Stomach smooth muscle (tissue), 2 donors: ENCODE data around the gene CRYL1.
"Not testable (repeated sequence)": the region's sequence is repeated elsewhere in the genome, so short reads cannot be mapped to it uniquely, and the experiment has no call there.

Source experiments
- H3K27ac ChIP-seq: one replicate; pipeline ENCODE4 v1.7.0; 2013; ENCODE audit warnings: mild to moderate bottlenecking, low read length, inconsistent platforms
- H3K27me3 ChIP-seq, 2 donors: one replicate each; pipeline ENCODE4 v1.7.0; 2013; ENCODE audit warnings: low read length in 2 of 2; ENCODE audit not compliant: insufficient read depth in 2 of 2, control insufficient read depth in 1 of 2
- H3K36me3 ChIP-seq, 2 donors: one replicate each; pipeline ENCODE4 v1.7.0; 2013; ENCODE audit warnings: low read length in 2 of 2; ENCODE audit not compliant: control insufficient read depth in 2 of 2, insufficient read depth in 2 of 2
- H3K4me1 ChIP-seq: one replicate; pipeline ENCODE4 v1.7.0; 2013; ENCODE audit warnings: low read length; ENCODE audit not compliant: control insufficient read depth, insufficient read depth
- H3K4me3 ChIP-seq, 2 donors: one replicate each; pipeline ENCODE4 v1.7.0; 2013; ENCODE audit warnings: low read length in 2 of 2
- H3K9ac ChIP-seq, 2 donors: one replicate each; pipeline ENCODE4 v1.7.0; 2013; ENCODE audit warnings: low read length in 2 of 2, mild to moderate bottlenecking in 1 of 2
- H3K9me3 ChIP-seq, 2 donors: one replicate each; pipeline ENCODE4 v1.7.0; 2013; ENCODE audit warnings: low read length in 2 of 2; ENCODE audit not compliant: control insufficient read depth in 2 of 2
- donor health status: healthy.
- donor health status: Pancreatic carcinoma.

Gene CRYL1

GRCh38 chr13:20434210-20434609, 91.4 kb downstream of the CRYL1 start:
- H3K36me3 ChIP-seq, H3K4me3 ChIP-seq, H3K27ac ChIP-seq, H3K4me1 ChIP-seq, H3K27me3 ChIP-seq, H3K9ac ChIP-seq, H3K9me3 ChIP-seq: not testable (repeated sequence)

GRCh38 chr13:20431687-20432384, 93.8 kb downstream of the CRYL1 start:
- H3K36me3 ChIP-seq, result peaks cover 13 to 14% of the 10 kb centered on the region in 2 donors
- no peak overlapping the region for H3K9ac ChIP-seq
- no peaks in the 10 kb centered on the region for H3K9me3 ChIP-seq
- no peak overlapping the region for H3K4me3 ChIP-seq
- no peaks in the 10 kb centered on the region for H3K4me1 ChIP-seq
- no peaks in the 10 kb centered on the region for H3K27me3 ChIP-seq
- H3K27ac ChIP-seq, result no peak overlapping the region

GRCh38 chr13:20431080-20431479, 94.6 kb downstream of the CRYL1 start:
- no peak overlapping the region for H3K27ac ChIP-seq
- no peak overlapping the region for H3K9ac ChIP-seq
- H3K4me1 ChIP-seq, result no peaks in the 10 kb centered on the region
- no peaks in the 10 kb centered on the region for H3K27me3 ChIP-seq
- H3K36me3 ChIP-seq, result peaks cover 13 to 14% of the 10 kb centered on the region in 2 donors
- no peak overlapping the region for H3K4me3 ChIP-seq
- no peaks in the 10 kb centered on the region for H3K9me3 ChIP-seq

GRCh38 chr13:20430296-20430695, 95.4 kb downstream of the CRYL1 start:
- no peaks in the 10 kb centered on the region for H3K4me1 ChIP-seq
- H3K9me3 ChIP-seq, result no peaks in the 10 kb centered on the region
- no peak overlapping the region for H3K9ac ChIP-seq
- H3K27ac ChIP-seq, result no peak overlapping the region
- peaks cover 13 to 14% of the 10 kb centered on the region in 2 donors for H3K36me3 ChIP-seq
- no peak overlapping the region for H3K4me3 ChIP-seq
- no peaks in the 10 kb centered on the region for H3K27me3 ChIP-seq

- Histone ChIP-seq H3K9me3 (no peaks in the 10 kb centered on the region), H3K27ac (no peak overlapping the region), H3K27me3 (no peaks in the 10 kb centered on the region), H3K4me1 (no peaks in the 10 kb centered on the region), H3K9ac (no peak overlapping the region), H3K4me3 (no peak overlapping the region), H3K36me3 (peaks cover 13 to 20% of the 10 kb centered on the region in 2 donors)
Measured at GRCh38 chr13:20429682-20430081, 96.0 kb downstream of the CRYL1 start.

- Histone ChIP-seq H3K4me3 (no peak overlapping the region), H3K27me3 (no peaks in the 10 kb centered on the region), H3K4me1 (no peaks in the 10 kb centered on the region), H3K9ac (no peak overlapping the region), H3K9me3 (no peaks in the 10 kb centered on the region), H3K36me3 (peaks cover 13 to 22% of the 10 kb centered on the region in 2 donors), H3K27ac (no peak overlapping the region)
Measured at GRCh38 chr13:20428666-20429644, 96.7 kb downstream of the CRYL1 start.

- H3K4me1 ChIP-seq, result no peaks in the 10 kb centered on the region
- no peak overlapping the region for H3K4me3 ChIP-seq
- no peak overlapping the region for H3K9ac ChIP-seq
- H3K9me3 ChIP-seq, result no peaks in the 10 kb centered on the region
- H3K27ac ChIP-seq, result no peak overlapping the region
- H3K36me3 ChIP-seq, result peaks cover 13 to 22% of the 10 kb centered on the region in 2 donors
- no peaks in the 10 kb centered on the region for H3K27me3 ChIP-seq
Measured at GRCh38 chr13:20426766-20427448, 98.8 kb downstream of the CRYL1 start.

GRCh38 chr13:20425819-20426219, 99.8 kb downstream of the CRYL1 start:
- no peaks in the 10 kb centered on the region for H3K27me3 ChIP-seq
- no peaks in the 10 kb centered on the region for H3K4me1 ChIP-seq
- H3K4me3 ChIP-seq, result no peak overlapping the region
- H3K9ac ChIP-seq, result no peak overlapping the region
- no peak overlapping the region for H3K27ac ChIP-seq
- peaks cover 7 to 18% of the 10 kb centered on the region in 2 donors for H3K36me3 ChIP-seq
- H3K9me3 ChIP-seq, result no peaks in the 10 kb centered on the region

GRCh38 chr13:20424949-20425348, 100.7 kb downstream of the CRYL1 start:
- H3K36me3 ChIP-seq, result peaks cover 7 to 15% of the 10 kb centered on the region in 2 donors
- H3K9ac ChIP-seq, result no peak overlapping the region
- no peaks in the 10 kb centered on the region for H3K9me3 ChIP-seq
- no peaks in the 10 kb centered on the region for H3K27me3 ChIP-seq
- H3K4me1 ChIP-seq, result no peaks in the 10 kb centered on the region
- H3K27ac ChIP-seq, result no peak overlapping the region
- no peak overlapping the region for H3K4me3 ChIP-seq

GRCh38 chr13:20424559-20424852, 101.2 kb downstream of the CRYL1 start:
- Histone ChIP-seq H3K9me3 (no peaks in the 10 kb centered on the region), H3K4me1 (no peaks in the 10 kb centered on the region), H3K4me3 (no peak overlapping the region), H3K36me3 (peaks cover 7 to 14% of the 10 kb centered on the region in 2 donors), H3K9ac (no peak overlapping the region), H3K27ac (no peak overlapping the region), H3K27me3 (no peaks in the 10 kb centered on the region)
